Measurements from ENCODE around the gene FNDC4.

The FNDC4 gene

GRCh38 chr2:27464443-27464842 is 30.6 kb downstream of the FNDC4 start:
- Mint-ChIP-seq H3K4me3 (no peak overlapping the region), H3K27me3 (ENCODE audit: low read depth) (no peaks in the 10 kb centered on the region), H3K27ac (no peak overlapping the region), H3K4me1 (ENCODE audit: low read depth) (no peaks in the 10 kb centered on the region), H3K9me3 (no peaks in the 10 kb centered on the region), H3K36me3 (ENCODE audit: low read depth) (no peaks in the 10 kb centered on the region)
- no peak for DNase-seq (ENCODE audit: low spot score)

GRCh38 chr2:27461118-27461517 is 33.9 kb downstream of the FNDC4 start:
- Mint-ChIP-seq H3K27ac (no peak overlapping the region), H3K4me1 (ENCODE audit: low read depth) (no peaks in the 10 kb centered on the region), H3K27me3 (ENCODE audit: low read depth) (no peaks in the 10 kb centered on the region), H3K4me3 (no peak overlapping the region), H3K36me3 (ENCODE audit: low read depth) (no peaks in the 10 kb centered on the region), H3K9me3 (no peaks in the 10 kb centered on the region)
- no peak for DNase-seq (ENCODE audit: low spot score)

DNA sequence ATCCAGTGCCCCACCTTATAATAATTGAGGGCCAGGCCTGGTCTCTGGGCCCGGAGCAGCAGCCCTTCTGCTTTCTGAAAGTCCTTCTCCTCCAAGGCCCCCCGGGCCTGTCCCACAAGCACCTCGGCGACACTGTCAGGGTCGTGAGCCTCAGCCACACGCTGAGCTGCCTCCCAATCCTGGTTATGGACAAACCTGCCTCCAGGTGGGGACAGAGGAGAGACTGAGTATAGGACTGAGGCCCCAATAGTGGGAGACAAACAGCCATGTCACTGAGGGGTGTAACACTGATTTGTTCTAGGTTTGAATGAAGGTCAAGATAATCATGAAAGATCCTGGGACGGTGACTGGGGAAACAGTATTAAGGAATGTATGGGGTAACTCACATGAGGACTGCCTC is 41.0 kb downstream of the FNDC4 start:
- Mint-ChIP-seq H3K4me1 (ENCODE audit: low read depth) (peaks cover 5% of the 10 kb centered on the region), H3K27me3 (ENCODE audit: low read depth) (no peaks in the 10 kb centered on the region), H3K27ac (no peak overlapping the region), H3K9me3 (no peaks in the 10 kb centered on the region), H3K4me3 (no peak overlapping the region), H3K36me3 (ENCODE audit: low read depth) (no peaks in the 10 kb centered on the region)
- DNase-seq (ENCODE audit: low spot score) = no peak

DNA sequence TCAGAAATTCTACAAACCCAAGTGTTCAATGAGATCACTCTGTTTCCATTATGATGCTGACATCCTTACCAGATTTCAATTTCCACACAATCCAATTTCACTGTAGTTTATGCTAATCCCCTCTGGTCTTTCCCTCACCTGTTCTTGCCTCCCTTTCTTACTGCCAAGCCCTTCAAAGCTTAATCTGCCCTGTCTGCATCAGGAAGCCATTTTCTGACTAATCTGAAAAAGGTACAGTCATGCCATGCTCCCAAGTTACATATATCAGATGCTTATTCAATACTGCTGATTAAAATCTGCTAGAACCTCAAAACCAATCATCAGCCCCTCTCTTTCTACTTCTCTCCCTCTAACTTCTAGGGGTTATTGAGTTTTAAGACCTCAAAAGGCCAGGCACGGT is 43.9 kb downstream of the FNDC4 start:
- Mint-ChIP-seq H3K27ac (no peak overlapping the region), H3K9me3 (no peaks in the 10 kb centered on the region), H3K4me3 (no peak overlapping the region), H3K4me1 (ENCODE audit: low read depth) (peaks cover 7% of the 10 kb centered on the region), H3K36me3 (ENCODE audit: low read depth) (no peaks in the 10 kb centered on the region), H3K27me3 (ENCODE audit: low read depth) (no peaks in the 10 kb centered on the region)
- no peak for DNase-seq (ENCODE audit: low spot score)

DNA sequence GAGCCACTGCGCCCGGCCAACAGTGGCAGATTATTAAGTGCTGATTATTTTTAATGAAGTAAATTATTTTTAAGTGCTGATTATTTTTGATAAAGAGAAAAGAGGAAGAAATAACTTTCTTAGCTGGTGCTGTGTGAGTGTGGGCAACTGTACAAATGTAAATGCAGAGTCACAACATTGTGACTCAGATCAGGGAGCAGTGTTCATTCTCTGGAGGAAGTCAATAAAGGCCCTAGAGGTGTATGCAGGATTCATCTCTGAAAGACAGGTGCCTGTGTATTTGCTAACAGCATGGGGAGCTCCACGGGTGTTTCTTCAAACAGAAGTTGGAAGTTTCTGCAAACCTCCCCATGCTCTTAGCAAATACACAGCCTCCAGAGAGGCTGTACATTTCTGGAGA is 46.6 kb downstream of the FNDC4 start:
- Mint-ChIP-seq H3K27me3 (ENCODE audit: low read depth) (no peaks in the 10 kb centered on the region), H3K4me3 (no peak overlapping the region), H3K4me1 (ENCODE audit: low read depth) (peaks cover 6% of the 10 kb centered on the region), H3K9me3 (no peaks in the 10 kb centered on the region), H3K36me3 (ENCODE audit: low read depth) (peaks cover 12% of the 10 kb centered on the region), H3K27ac (no peak overlapping the region)
- no peak for DNase-seq (ENCODE audit: low spot score)

- Mint-ChIP-seq H3K9me3 (no peaks in the 10 kb centered on the region), H3K4me3 (no peak overlapping the region), H3K27me3 (ENCODE audit: low read depth) (no peaks in the 10 kb centered on the region), H3K36me3 (ENCODE audit: low read depth) (peaks cover 26% of the 10 kb centered on the region), H3K27ac (peak overlapping the region; percentile 52), H3K4me1 (ENCODE audit: low read depth) (peaks cover 4% of the 10 kb centered on the region)
- no peak for DNase-seq (ENCODE audit: low spot score)
Measured at GRCh38 chr2:27446057-27446456, 48.9 kb downstream of the FNDC4 start.

- peaks cover 3% of the 10 kb centered on the region for H3K4me1 Mint-ChIP-seq (ENCODE audit: low read depth)
- H3K27me3 Mint-ChIP-seq (ENCODE audit: low read depth) = no peaks in the 10 kb centered on the region
- no peak overlapping the region for H3K27ac Mint-ChIP-seq
- no peak for DNase-seq (ENCODE audit: low spot score)
- H3K4me3 Mint-ChIP-seq = no peak overlapping the region
- peaks cover 30% of the 10 kb centered on the region for H3K36me3 Mint-ChIP-seq (ENCODE audit: low read depth)
- H3K9me3 Mint-ChIP-seq = no peaks in the 10 kb centered on the region
Measured at GRCh38 chr2:27445615-27446014, 49.4 kb downstream of the FNDC4 start.

- no peak overlapping the region for H3K4me3 Mint-ChIP-seq
- H3K4me1 Mint-ChIP-seq (ENCODE audit: low read depth) = peaks cover 3% of the 10 kb centered on the region
- no peak for DNase-seq (ENCODE audit: low spot score)
- H3K27ac Mint-ChIP-seq = no peak overlapping the region
- H3K27me3 Mint-ChIP-seq (ENCODE audit: low read depth) = no peaks in the 10 kb centered on the region
- no peaks in the 10 kb centered on the region for H3K9me3 Mint-ChIP-seq
- peaks cover 35% of the 10 kb centered on the region for H3K36me3 Mint-ChIP-seq (ENCODE audit: low read depth)
Measured at GRCh38 chr2:27445155-27445554, 49.8 kb downstream of the FNDC4 start.

DNA sequence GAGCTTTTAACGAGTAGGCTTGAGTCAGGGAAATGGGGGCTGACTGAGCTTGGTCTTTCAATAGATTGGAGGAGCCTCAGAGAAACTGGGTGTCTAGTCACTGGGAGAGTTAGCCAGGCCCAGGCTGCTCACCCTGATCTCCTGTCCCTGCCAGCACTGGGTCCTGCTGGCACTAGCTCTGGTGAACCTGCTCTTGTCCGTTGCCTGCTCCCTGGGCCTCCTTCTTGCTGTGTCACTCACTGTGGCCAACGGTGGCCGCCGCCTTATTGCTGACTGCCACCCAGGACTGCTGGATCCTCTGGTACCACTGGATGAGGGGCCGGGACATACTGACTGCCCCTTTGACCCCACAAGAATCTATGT is 52.1 kb downstream of the FNDC4 start:
- no peak for DNase-seq (ENCODE audit: low spot score)
- Mint-ChIP-seq H3K4me1 (ENCODE audit: low read depth) (peaks cover 3% of the 10 kb centered on the region), H3K27me3 (ENCODE audit: low read depth) (no peaks in the 10 kb centered on the region), H3K36me3 (ENCODE audit: low read depth) (peaks cover 47% of the 10 kb centered on the region), H3K4me3 (no peak overlapping the region), H3K27ac (no peak overlapping the region), H3K9me3 (no peaks in the 10 kb centered on the region)

- H3K4me1 Mint-ChIP-seq (ENCODE audit: low read depth) = peaks cover 3% of the 10 kb centered on the region
- peak within 1 kb of the TSS; percentile 11 for H3K27ac Mint-ChIP-seq
- H3K4me3 Mint-ChIP-seq = no peak within 1 kb of the TSS
- peaks cover 49% of the 10 kb centered on the region for H3K36me3 Mint-ChIP-seq (ENCODE audit: low read depth)
- DNase-seq (ENCODE audit: low spot score) = no peak
- no peaks in the 10 kb centered on the region for H3K27me3 Mint-ChIP-seq (ENCODE audit: low read depth)
- no peaks in the 10 kb centered on the region for H3K9me3 Mint-ChIP-seq
Measured at GRCh38 chr2:27441958-27442919, 52.8 kb downstream of the FNDC4 start, which contains the start of gene KRTCAP3. Gene KRTCAP3, plus strand, starts transcription at chr2:27442381. Its CDS starts 32 bp downstream, at chr2:27442413.
